Activated CD8-positive, alpha-beta memory T cell treated with anti-CD3 and anti-CD28 coated beads for 48 hours (primary cell): ENCODE measurements around the gene MAN1A2.
A peak's percentile ranks its signal among the peaks of the same experiment; 100 is the strongest.
"Not testable (repeated sequence)": the region's sequence is repeated elsewhere in the genome, so short reads cannot be mapped to it uniquely, and the experiment has no call there.

Source experiments
- DNase-seq, 3 experiments: peaks; one replicate each; pipeline ENCODE4 v3.0.0-alpha.2; 2020; ENCODE audit warnings: low read depth in 2 of 3, low spot score in 2 of 3

Gene MAN1A2

GRCh38 chr1:117367046-117368025 is at the start of gene MAN1A2:
TSS of gene MAN1A2 (plus strand) at chr1:117367449. CDS start at chr1:117368184, 735 bp downstream.
- DNase-seq = peak in 2 of 3 experiments; percentile 39 to 63

- no peak for DNase-seq
These were observed 49.2 kb upstream of the MAN1A2 start for GRCh38 chr1:117318011-117318410.

- DNase-seq = no peak
These were observed 48.8 kb upstream of the MAN1A2 start for GRCh38 chr1:117318426-117318825.

GRCh38 chr1:117320515-117320914 is 46.7 kb upstream of the MAN1A2 start:
- DNase-seq = no peak

- DNase-seq = no peak
These were observed 45.3 kb upstream of the MAN1A2 start for GRCh38 chr1:117321680-117322609.

- no peak for DNase-seq
These were observed 42.9 kb upstream of the MAN1A2 start for GRCh38 chr1:117324357-117324756.

GRCh38 chr1:117326035-117326434 is 41.2 kb upstream of the MAN1A2 start:
- DNase-seq = not testable (repeated sequence)

- no peak for DNase-seq
These were observed 40.2 kb upstream of the MAN1A2 start for GRCh38 chr1:117327011-117327410.

GRCh38 chr1:117335376-117336086 is 31.7 kb upstream of the MAN1A2 start:
- no peak for DNase-seq

- DNase-seq = no peak
These were observed 31.0 kb upstream of the MAN1A2 start for GRCh38 chr1:117336088-117336817.

GRCh38 chr1:117339866-117340700 is 27.2 kb upstream of the MAN1A2 start:
- DNase-seq = no peak

GRCh38 chr1:117341123-117341522 is 26.1 kb upstream of the MAN1A2 start:
- DNase-seq = no peak

GRCh38 chr1:117342397-117342796 is 24.9 kb upstream of the MAN1A2 start:
- DNase-seq = no peak

GRCh38 chr1:117346206-117346928 is 20.9 kb upstream of the MAN1A2 start:
- no peak for DNase-seq

- no peak for DNase-seq
These were observed 19.3 kb upstream of the MAN1A2 start for GRCh38 chr1:117347907-117348306.

GRCh38 chr1:117352695-117353094 is 14.6 kb upstream of the MAN1A2 start:
- DNase-seq = not testable (repeated sequence)

- not testable (repeated sequence) for DNase-seq
These were observed 9.2 kb upstream of the MAN1A2 start for GRCh38 chr1:117357833-117358603.

GRCh38 chr1:117358604-117358887 is 8.7 kb upstream of the MAN1A2 start:
- not testable (repeated sequence) for DNase-seq
